ENCODE results near the gene TMEM200B. TPM values are rescaled to one million over a fixed set of nuclear protein-coding genes. Genes with fewer than 3 reads are reported as not detected.
"Not testable (repeated sequence)": the region's sequence is repeated elsewhere in the genome, so short reads cannot be mapped to it uniquely, and the experiment has no call there.

Gene TMEM200B
- total RNA-seq, 1 donor from 2014 or later: 8.7 TPM

- TF ChIP-seq CTCF (IDR thresholded peaks at IDR 0.05): peak; percentile 8
- no peak for ATAC-seq
- peaks cover 8% of the 10 kb centered on the region for H3K4me1 ChIP-seq
- H3K27ac ChIP-seq: no peak overlapping the region
- H3K27me3 ChIP-seq: peaks cover 8% of the 10 kb centered on the region
- no peaks in the 10 kb centered on the region for H3K9me3 ChIP-seq
- intact Hi-C loops (cut with DNase I): no loop called here
- peaks cover 30% of the 10 kb centered on the region for H3K36me3 ChIP-seq
- no peak overlapping the region for H3K4me3 ChIP-seq
- DNase-seq: no peak
Measured at GRCh38 chr1:29117381-29117780, 6.3 kb downstream of the TMEM200B start.

GRCh38 chr1:29114654-29115053 lies 9.0 kb downstream of the TMEM200B start:
- Histone ChIP-seq H3K4me3 (no peak overlapping the region), H3K27me3 (no peaks in the 10 kb centered on the region), H3K4me1 (no peaks in the 10 kb centered on the region), H3K36me3 (peaks cover 46% of the 10 kb centered on the region), H3K9me3 (no peaks in the 10 kb centered on the region), H3K27ac (no peak overlapping the region)
- ATAC-seq (no peak), DNase-seq (no peak)
- no peak for TF ChIP-seq CTCF (IDR thresholded peaks at IDR 0.05)
- intact Hi-C loops (cut with DNase I): no loop called here

- no peak overlapping the region for H3K4me3 ChIP-seq
- no peaks in the 10 kb centered on the region for H3K27me3 ChIP-seq
- TF ChIP-seq CTCF (IDR thresholded peaks at IDR 0.05): no peak
- peaks cover 52% of the 10 kb centered on the region for H3K36me3 ChIP-seq
- H3K4me1 ChIP-seq: no peaks in the 10 kb centered on the region
- ATAC-seq (no peak), DNase-seq (no peak)
- intact Hi-C loops (cut with DNase I): no loop called here
- H3K9me3 ChIP-seq: no peaks in the 10 kb centered on the region
- H3K27ac ChIP-seq: no peak overlapping the region
Measured at GRCh38 chr1:29113413-29114117, 10.1 kb downstream of the TMEM200B start.

- H3K4me1 ChIP-seq: no peaks in the 10 kb centered on the region
- H3K36me3 ChIP-seq: peaks cover 47% of the 10 kb centered on the region
- no peak for TF ChIP-seq CTCF (IDR thresholded peaks at IDR 0.05)
- intact Hi-C loops (cut with DNase I): no loop called here
- H3K27me3 ChIP-seq: no peaks in the 10 kb centered on the region
- DNase-seq (no peak), ATAC-seq (no peak)
- no peak overlapping the region for H3K4me3 ChIP-seq
- no peak overlapping the region for H3K27ac ChIP-seq
- H3K9me3 ChIP-seq: no peaks in the 10 kb centered on the region
Measured at GRCh38 chr1:29112705-29113412, 10.8 kb downstream of the TMEM200B start.

DNA sequence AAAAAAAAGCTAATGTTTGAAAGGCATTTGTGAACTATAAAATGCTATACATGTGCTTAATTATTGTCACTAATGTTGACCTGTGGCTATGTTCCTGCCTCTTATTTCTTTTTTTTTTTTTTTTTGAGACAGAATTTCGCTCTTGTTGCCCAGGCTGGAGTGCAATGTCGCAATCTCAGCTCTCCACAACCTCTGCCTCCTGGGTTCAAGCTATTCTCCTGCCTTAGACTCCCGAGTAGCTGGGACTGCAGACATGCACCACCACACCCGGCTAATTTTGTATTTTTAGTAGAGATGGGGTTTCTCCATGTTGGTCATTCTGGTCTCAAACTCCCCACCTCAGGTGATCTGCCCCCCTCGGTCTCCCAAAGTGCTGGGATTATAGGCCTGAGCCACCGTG lies 15.7 kb downstream of the TMEM200B start:
- H3K4me1 ChIP-seq; intact Hi-C loops (cut with DNase I); H3K27ac ChIP-seq; H3K9me3 ChIP-seq; DNase-seq; H3K4me3 ChIP-seq; H3K27me3 ChIP-seq; ATAC-seq: not testable (repeated sequence)
- peaks cover 28% of the 10 kb centered on the region for H3K36me3 ChIP-seq

GRCh38 chr1:29105822-29106221 lies 17.9 kb downstream of the TMEM200B start:
- DNase-seq: no peak
- Histone ChIP-seq H3K36me3 (peaks cover 15% of the 10 kb centered on the region), H3K27me3 (no peaks in the 10 kb centered on the region), H3K27ac (no peak overlapping the region), H3K4me3 (no peak overlapping the region), H3K9me3 (no peaks in the 10 kb centered on the region), H3K4me1 (no peaks in the 10 kb centered on the region)
- peak; percentile 28 for ATAC-seq
- intact Hi-C loops (cut with DNase I): no loop called here
- TF ChIP-seq CTCF (IDR thresholded peaks at IDR 0.05): no peak

Measured in upper lobe of right lung (tissue), 1 donor.